Measurements from ENCODE around the gene GJA5. TPM values are rescaled to one million over a fixed set of nuclear protein-coding genes. Genes with fewer than 3 reads are reported as not detected.
"Not testable (repeated sequence)": the region's sequence is repeated elsewhere in the genome, so short reads cannot be mapped to it uniquely, and the experiment has no call there.

Gene GJA5
- polyA plus RNA-seq, 3 donors = 21.8 to 31.7 (median 22.6) TPM

- DNase-seq = no peak
Measured at GRCh38 chr1:147738129-147738528, 22.3 kb downstream of the GJA5 start.

- no peak for DNase-seq
Measured at GRCh38 chr1:147736883-147737282, 23.5 kb downstream of the GJA5 start.

GRCh38 chr1:147735423-147735822 lies 25.0 kb downstream of the GJA5 start:
- no peak for DNase-seq

- DNase-seq = not testable (repeated sequence)
Measured at GRCh38 chr1:147734291-147734841, 26.0 kb downstream of the GJA5 start.

- no peak for DNase-seq
Measured at GRCh38 chr1:147729315-147729714, 31.1 kb downstream of the GJA5 start.

GRCh38 chr1:147726168-147726567 lies 34.2 kb downstream of the GJA5 start:
- no peak for DNase-seq

- no peak for DNase-seq
Measured at GRCh38 chr1:147725685-147726084, 34.7 kb downstream of the GJA5 start.

GRCh38 chr1:147723691-147724323 lies 36.6 kb downstream of the GJA5 start:
- DNase-seq = peak; percentile 38

- DNase-seq = no peak
Measured at GRCh38 chr1:147722124-147722523, 38.3 kb downstream of the GJA5 start.

- DNase-seq = no peak
Measured at GRCh38 chr1:147721716-147722115, 38.7 kb downstream of the GJA5 start.

- DNase-seq = no peak
Measured at GRCh38 chr1:147720557-147720956, 39.8 kb downstream of the GJA5 start.

GRCh38 chr1:147719711-147720225 lies 40.6 kb downstream of the GJA5 start:
- DNase-seq = no peak

- no peak for DNase-seq
Measured at GRCh38 chr1:147719029-147719698, 41.2 kb downstream of the GJA5 start.

GRCh38 chr1:147717706-147718097 lies 42.7 kb downstream of the GJA5 start:
- DNase-seq = no peak

GRCh38 chr1:147717051-147717705 lies 43.2 kb downstream of the GJA5 start:
- DNase-seq = peak; percentile 71

- no peak for DNase-seq
Measured at GRCh38 chr1:147712605-147713004, 47.8 kb downstream of the GJA5 start.

Other genes starting within 250 kb of the GJA5 start
- gene BCL9, start 219.1 kb downstream of the GJA5 start, polyA plus RNA-seq (ENCODE audit: insufficient read length in 3 of 3) = 10 to 100 TPM; 53.0 to 70.6 (median 63.1) TPM
- 10 to 100 TPM; 27.6 to 45.1 (median 41.0) TPM for gene ACP6, start 90.1 kb downstream of the GJA5 start, polyA plus RNA-seq (ENCODE audit: insufficient read length in 3 of 3)
- under 1 TPM; 0.46 to 0.61 (median 0.53) TPM for gene GJA8, start 142.2 kb upstream of the GJA5 start, polyA plus RNA-seq (ENCODE audit: insufficient read length in 3 of 3)
- gene GPR89B, start 167.8 kb upstream of the GJA5 start, polyA plus RNA-seq (ENCODE audit: insufficient read length in 3 of 3) = 10 to 100 TPM; 40.5 to 54.1 (median 45.3) TPM

All from renal pelvis (tissue), 4 donors.